Skeletal muscle satellite cell (primary cell): ENCODE results near the gene SPACA9.

ENCODE experiments used
- H3K27me3 ChIP-seq: 2 replicates; pipeline ENCODE4 v1.7.0; 2013; ENCODE audit warnings: low read length; ENCODE audit not compliant: control insufficient read depth, insufficient read depth
- H3K36me3 ChIP-seq: 2 replicates; pipeline ENCODE4 v1.7.0; 2013; ENCODE audit warnings: mild to moderate bottlenecking, control low read depth, low read length; ENCODE audit not compliant: insufficient read depth
- H3K4me1 ChIP-seq: 2 replicates; pipeline ENCODE4 v1.7.0; 2013; ENCODE audit warnings: low read length; ENCODE audit not compliant: control insufficient read depth, insufficient read depth
- H3K4me2 ChIP-seq: 2 replicates; pipeline ENCODE4 v1.7.0; 2013; ENCODE audit warnings: mild to moderate bottlenecking, low read length
- H3K4me3 ChIP-seq: 2 replicates; pipeline ENCODE4 v1.7.0; 2013; ENCODE audit warnings: low read length
- H3K9ac ChIP-seq: 2 replicates; pipeline ENCODE4 v1.7.0; 2013; ENCODE audit warnings: mild to moderate bottlenecking, low read depth, low read length, moderate library complexity
- H3K9me3 ChIP-seq: replicated peaks from 2 replicates; pipeline ENCODE4 v1.7.0; 2013; ENCODE audit warnings: mild to moderate bottlenecking, control low read depth, low read length

Gene SPACA9

DNA sequence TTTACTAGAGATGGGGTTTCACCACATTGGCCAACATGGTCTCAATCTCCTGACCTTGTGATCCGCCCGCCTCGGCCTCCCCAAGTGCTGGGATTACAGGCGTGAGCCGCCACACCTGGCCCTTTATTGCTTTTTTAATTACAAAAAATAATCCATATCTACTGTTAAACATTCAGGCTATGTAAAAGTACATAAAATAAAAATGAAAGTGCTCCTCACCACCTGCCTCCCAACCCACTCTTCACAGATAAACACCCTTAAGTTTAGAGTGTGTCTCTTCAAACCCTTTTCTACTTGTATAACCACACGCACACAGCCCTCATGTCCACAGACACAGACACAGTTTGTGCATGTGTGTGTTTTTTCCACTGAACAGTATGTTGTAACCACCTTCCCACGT, 49.0 kb downstream of the SPACA9 start:
- H3K4me3 ChIP-seq: no peak overlapping the region
- H3K36me3 ChIP-seq: peaks cover 53% of the 10 kb centered on the region

DNA sequence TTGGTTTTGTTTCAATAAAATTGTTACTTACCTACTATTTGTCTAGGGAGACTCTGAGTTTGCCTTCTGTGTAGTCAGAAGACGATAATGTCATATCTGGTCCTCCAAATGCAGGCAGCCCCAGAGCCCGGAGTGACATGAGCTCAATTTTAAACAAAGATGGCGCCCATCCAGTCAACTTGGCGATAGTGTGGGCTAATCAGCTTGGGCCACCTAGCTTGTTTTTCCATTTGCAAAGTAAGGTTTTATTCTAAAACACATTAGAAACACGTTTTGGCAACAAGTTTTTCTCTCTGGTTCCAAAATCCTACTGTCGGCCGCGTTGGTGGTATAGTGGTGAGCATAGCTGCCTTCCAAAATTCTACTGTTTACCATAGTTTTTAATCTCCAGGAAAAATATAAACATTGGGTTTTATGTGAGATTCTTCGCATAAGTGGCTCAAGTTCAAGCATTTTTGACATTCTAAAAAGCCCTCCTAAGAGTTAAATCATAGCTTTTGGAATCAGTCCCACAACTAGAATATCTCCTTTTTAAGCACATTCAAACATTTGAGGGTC, 52.6 kb downstream of the SPACA9 start:
- no peak overlapping the region for H3K9ac ChIP-seq
- H3K36me3 ChIP-seq: peaks cover 35% of the 10 kb centered on the region
- H3K9me3 ChIP-seq: no peaks in the 10 kb centered on the region
- H3K4me2 ChIP-seq: no peak overlapping the region
- H3K4me1 ChIP-seq: no peaks in the 10 kb centered on the region
- no peak overlapping the region for H3K4me3 ChIP-seq
- H3K27me3 ChIP-seq: no peaks in the 10 kb centered on the region

More for the DNA sequence above, 49.0 kb downstream of the SPACA9 start:
- Histone ChIP-seq H3K9ac (no peak overlapping the region), H3K4me2 (no peak overlapping the region), H3K27me3 (no peaks in the 10 kb centered on the region), H3K4me1 (no peaks in the 10 kb centered on the region), H3K9me3 (no peaks in the 10 kb centered on the region)

DNA sequence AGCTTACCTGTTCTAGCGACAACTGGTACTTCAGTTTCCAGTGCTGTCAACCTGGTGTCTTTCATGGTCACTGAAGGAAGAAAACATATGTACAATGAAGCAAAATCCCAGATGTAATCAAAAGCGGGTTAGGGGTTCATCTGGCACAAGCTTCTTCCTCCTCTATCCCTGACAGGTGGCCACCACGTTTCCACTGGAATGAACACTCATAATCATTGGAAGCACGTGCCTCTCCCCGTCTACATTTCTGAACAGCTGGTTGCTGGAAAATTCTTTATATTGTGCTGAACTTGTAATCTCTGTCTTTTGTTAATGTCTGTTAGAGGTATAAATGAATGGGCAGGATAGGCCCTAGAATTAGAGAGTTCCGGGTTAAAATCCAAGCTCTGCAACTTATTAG, 56.3 kb downstream of the SPACA9 start:
- Histone ChIP-seq H3K4me2 (no peak overlapping the region), H3K27me3 (no peaks in the 10 kb centered on the region), H3K9ac (no peak overlapping the region), H3K4me1 (peaks cover 7% of the 10 kb centered on the region), H3K9me3 (no peaks in the 10 kb centered on the region), H3K36me3 (peaks cover 17% of the 10 kb centered on the region), H3K4me3 (no peak overlapping the region)

DNA sequence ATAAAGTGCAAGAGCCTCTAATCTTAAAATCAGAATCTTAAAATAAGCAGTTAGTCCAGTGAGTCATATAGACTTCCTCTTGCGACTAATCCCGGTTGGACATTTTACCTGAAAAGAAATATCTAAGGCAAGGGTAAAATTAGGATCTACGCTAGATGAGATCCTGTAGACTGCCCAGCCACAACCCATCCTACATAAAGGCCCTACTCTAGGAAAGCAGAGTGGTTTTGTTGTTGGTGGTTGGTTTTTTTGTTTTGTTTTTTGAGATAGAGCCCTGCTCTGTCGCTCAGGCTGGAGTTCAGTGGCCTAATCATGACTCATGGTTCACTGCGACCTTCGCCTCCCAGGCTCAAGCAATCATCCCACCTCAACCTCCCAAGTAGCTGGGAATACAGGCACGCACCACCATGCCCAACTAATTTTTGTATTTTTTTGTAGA, 58.8 kb downstream of the SPACA9 start:
- H3K36me3 ChIP-seq: peaks cover 13% of the 10 kb centered on the region
- peaks cover 13% of the 10 kb centered on the region for H3K4me1 ChIP-seq
- H3K4me3 ChIP-seq: no peak overlapping the region
- H3K9me3 ChIP-seq: no peaks in the 10 kb centered on the region
- no peak overlapping the region for H3K9ac ChIP-seq
- H3K27me3 ChIP-seq: no peaks in the 10 kb centered on the region
- H3K4me2 ChIP-seq: no peak overlapping the region

DNA sequence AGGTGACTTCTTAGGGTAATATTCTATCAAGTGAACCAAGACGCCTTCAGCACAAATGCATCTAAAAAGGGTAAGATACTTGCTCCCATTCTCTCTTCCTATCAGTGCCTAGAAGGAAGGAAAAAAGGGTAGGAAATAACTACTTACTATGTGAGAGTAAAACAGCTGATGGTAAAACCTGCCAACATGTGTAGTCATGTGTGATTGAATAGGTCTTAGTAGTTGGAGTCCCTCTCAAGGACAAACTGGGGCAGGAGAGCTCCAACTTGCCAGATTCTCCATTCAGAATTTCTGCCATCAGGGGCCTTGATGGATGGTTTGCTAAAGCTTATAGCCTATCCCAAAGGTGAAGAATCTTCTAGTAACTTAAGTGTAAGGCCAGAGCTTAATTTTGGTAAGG, 60.5 kb downstream of the SPACA9 start:
- no peak overlapping the region for H3K4me2 ChIP-seq
- no peak overlapping the region for H3K9ac ChIP-seq
- H3K4me1 ChIP-seq: peaks cover 23% of the 10 kb centered on the region
- no peak overlapping the region for H3K4me3 ChIP-seq
- H3K9me3 ChIP-seq: no peaks in the 10 kb centered on the region
- no peaks in the 10 kb centered on the region for H3K27me3 ChIP-seq
- peaks cover 7% of the 10 kb centered on the region for H3K36me3 ChIP-seq
